NCI-H146 (cell line): Measurements from ENCODE around the gene TRUB1.

Experiments
- DNase-seq: peaks from one replicate; lab custom pipeline; 2025; lab: John Stamatoyannopoulos, UW

TRUB1 gene

GRCh38 chr10:114975091-114975490 lies 37.1 kb downstream of the TRUB1 start:
- no peak for DNase-seq

- DNase-seq = no peak
These were observed 45.0 kb downstream of the TRUB1 start for GRCh38 chr10:114982989-114983388.

GRCh38 chr10:114987995-114988394 lies 50.0 kb downstream of the TRUB1 start:
- DNase-seq = no peak

GRCh38 chr10:114990586-114990985 lies 52.6 kb downstream of the TRUB1 start:
- DNase-seq = no peak

GRCh38 chr10:114990991-114991390 lies 53.0 kb downstream of the TRUB1 start:
- DNase-seq = no peak

GRCh38 chr10:114992189-114992775 lies 54.3 kb downstream of the TRUB1 start:
- no peak for DNase-seq

- no peak for DNase-seq
These were observed 57.7 kb downstream of the TRUB1 start for GRCh38 chr10:114995468-114996247.

GRCh38 chr10:114996542-114996941 lies 58.5 kb downstream of the TRUB1 start:
- DNase-seq = no peak

- no peak for DNase-seq
These were observed 61.0 kb downstream of the TRUB1 start for GRCh38 chr10:114998993-114999392.

- no peak for DNase-seq
These were observed 63.7 kb downstream of the TRUB1 start for GRCh38 chr10:115001506-115002381.

- DNase-seq = no peak
These were observed 65.4 kb downstream of the TRUB1 start for GRCh38 chr10:115003396-115003795.

- DNase-seq = no peak
These were observed 66.4 kb downstream of the TRUB1 start for GRCh38 chr10:115004236-115004862.

GRCh38 chr10:115005771-115006170 lies 67.8 kb downstream of the TRUB1 start:
- no peak for DNase-seq

- no peak for DNase-seq
These were observed 80.4 kb downstream of the TRUB1 start for GRCh38 chr10:115018185-115018931.

GRCh38 chr10:115020449-115020848 lies 82.5 kb downstream of the TRUB1 start:
- DNase-seq = no peak

- DNase-seq = no peak
These were observed 84.7 kb downstream of the TRUB1 start for GRCh38 chr10:115022733-115023132.

- no peak for DNase-seq
These were observed 85.7 kb downstream of the TRUB1 start for GRCh38 chr10:115023715-115024114.

GRCh38 chr10:115024371-115024770 lies 86.4 kb downstream of the TRUB1 start:
- no peak for DNase-seq

- peak; percentile 78 for DNase-seq
These were observed 88.2 kb downstream of the TRUB1 start for GRCh38 chr10:115026056-115026745.

- peak; percentile 90 for DNase-seq
These were observed 88.7 kb downstream of the TRUB1 start for GRCh38 chr10:115026746-115027140.
